Keratinocyte (primary cell): ENCODE data around the gene EXOC6B. TPM values are rescaled to one million over a fixed set of nuclear protein-coding genes. Genes with fewer than 3 reads are reported as not detected.

Source experiments
- DNase-seq: peaks from one replicate; pipeline ENCODE4 v3.0.0-alpha.2; 2011; ENCODE audit warnings: low read depth, missing footprints, low spot score
- FAIRE-seq: peaks from 2 replicates; lab custom pipeline; 2011; peaks lifted over from hg19 to GRCh38; lab: Jason Lieb, UNC
- H2AFZ ChIP-seq: 2 replicates; pipeline ENCODE4 v1.6.0; 2012; ENCODE audit warnings: low read length, control low read depth, inconsistent platforms; ENCODE audit not compliant: control insufficient read depth
- H3K27ac ChIP-seq: 2 replicates; pipeline ENCODE4 v1.5.1; 2011; ENCODE audit warnings: low read length; ENCODE audit not compliant: control insufficient read depth, insufficient read depth
- H3K27me3 ChIP-seq: 3 replicates; pipeline ENCODE4 v1.6.0; 2011; ENCODE audit warnings: low read length; ENCODE audit not compliant: control insufficient read depth, insufficient read depth; ENCODE audit errors: extremely low read depth
- H3K36me3 ChIP-seq, 2 experiments: 2 replicates in 1 of 2; 3 replicates in 1 of 2; pipeline ENCODE4 v1.5.1; 2011; ENCODE audit warnings: low read length in 2 of 2, mild to moderate bottlenecking in 1 of 2; ENCODE audit not compliant: control insufficient read depth in 2 of 2, insufficient read depth in 2 of 2; ENCODE audit errors: extremely low read depth in 1 of 2
- H3K4me1 ChIP-seq: 3 replicates; pipeline ENCODE4 v1.5.1; 2011; ENCODE audit warnings: low read length; ENCODE audit not compliant: control insufficient read depth, insufficient read depth; ENCODE audit errors: extremely low read depth
- H3K4me2 ChIP-seq: 3 replicates; pipeline ENCODE4 v1.6.0; 2011; ENCODE audit warnings: low read depth, low read length; ENCODE audit not compliant: control insufficient read depth, insufficient read depth; ENCODE audit errors: extremely low read depth
- H3K4me3 ChIP-seq, 3 experiments: fragments of 200-600 bp in 1 of 3; sonication (generic) in 1 of 3; 2 replicates in 2 of 3; 3 replicates in 1 of 3; pipeline ENCODE4 v1.5.1; 2011 to 2016; ENCODE audit warnings: low read length in 3 of 3, mild to moderate bottlenecking in 3 of 3, control low read depth in 2 of 3, inconsistent platforms in 1 of 3, low read depth in 1 of 3, mixed read lengths in 1 of 3, mixed run types in 1 of 3, moderate library complexity in 1 of 3; ENCODE audit not compliant: control insufficient read depth in 2 of 3, insufficient read depth in 2 of 3; ENCODE audit errors: extremely low read depth in 1 of 3
- H3K79me2 ChIP-seq: 2 replicates; pipeline ENCODE4 v1.6.0; 2012; ENCODE audit warnings: low read length; ENCODE audit not compliant: control insufficient read depth, insufficient read depth
- H3K9ac ChIP-seq: 3 replicates; pipeline ENCODE4 v1.6.0; 2011; ENCODE audit warnings: low read length; ENCODE audit not compliant: control insufficient read depth, insufficient read depth; ENCODE audit errors: extremely low read depth
- H3K9me1 ChIP-seq: 3 replicates; pipeline ENCODE4 v1.6.0; 2011; ENCODE audit warnings: low read length; ENCODE audit not compliant: control insufficient read depth, insufficient read depth; ENCODE audit errors: extremely low read depth
- H3K9me3 ChIP-seq: 2 replicates; pipeline ENCODE4 v1.5.1; 2012; ENCODE audit warnings: low read depth, low read length; ENCODE audit not compliant: control insufficient read depth
- H4K20me1 ChIP-seq: 3 replicates; pipeline ENCODE4 v1.6.0; 2011; ENCODE audit warnings: low read length; ENCODE audit not compliant: control insufficient read depth, insufficient read depth; ENCODE audit errors: extremely low read depth
- EZH2 ChIP-seq: IDR thresholded peaks from one replicate; pipeline ENCODE4 v1.6.1; 2012; ENCODE audit warnings: inconsistent platforms, mild to moderate bottlenecking, low read length, moderate library complexity
- dilution Hi-C: fragments of 300-500 bp; cut with MboI; formaldehyde crosslinking; loops from one replicate; pipeline ENCODE4 v1.7.0; 2020; ENCODE audit warnings: low sequenced_read_pairs; ENCODE audit not compliant: extremely low pct_ligation_motif_present
- polyA plus RNA-seq, 5 experiments: library from polyadenylated mRNA; depleted of rRNA in 3 of 5; stranded (reverse) in 3 of 5; stranded (forward) in 1 of 5; unstranded in 1 of 5; fragments of >200 nt; gene quantifications; 1 replicate in 1 of 5; 2 replicates in 3 of 5; 3 replicates in 1 of 5; pipeline versions ENCODE4 v1.2.1 to v1.2.3, GENCODE V29; 2011 to 2012; ENCODE audit warnings: missing spikeins in 2 of 5, low read depth in 1 of 5, low replicate concordance in 1 of 5
- TF ChIP-seq, protein P1 (sequence below), 3 experiments: IDR thresholded peaks in 1 of 3; conservative IDR thresholded peaks in 1 of 3; optimal IDR thresholded peaks in 1 of 3; 2 replicates in 2 of 3; 3 replicates in 1 of 3; pipeline versions ENCODE3 to v1.5.1; 2011; ENCODE audit warnings: low read length in 3 of 3, mild to moderate bottlenecking in 3 of 3, moderate library complexity in 2 of 3, control low read depth in 1 of 3, inconsistent platforms in 1 of 3; ENCODE audit not compliant: insufficient read depth in 2 of 3; ENCODE audit errors: extremely low read depth in 1 of 3

EXOC6B gene
- polyA plus RNA-seq, 1 donor (not counting 4 experiments of a cell fraction or from before 2014, with no cell fraction given) = 37.3 TPM

DNA sequence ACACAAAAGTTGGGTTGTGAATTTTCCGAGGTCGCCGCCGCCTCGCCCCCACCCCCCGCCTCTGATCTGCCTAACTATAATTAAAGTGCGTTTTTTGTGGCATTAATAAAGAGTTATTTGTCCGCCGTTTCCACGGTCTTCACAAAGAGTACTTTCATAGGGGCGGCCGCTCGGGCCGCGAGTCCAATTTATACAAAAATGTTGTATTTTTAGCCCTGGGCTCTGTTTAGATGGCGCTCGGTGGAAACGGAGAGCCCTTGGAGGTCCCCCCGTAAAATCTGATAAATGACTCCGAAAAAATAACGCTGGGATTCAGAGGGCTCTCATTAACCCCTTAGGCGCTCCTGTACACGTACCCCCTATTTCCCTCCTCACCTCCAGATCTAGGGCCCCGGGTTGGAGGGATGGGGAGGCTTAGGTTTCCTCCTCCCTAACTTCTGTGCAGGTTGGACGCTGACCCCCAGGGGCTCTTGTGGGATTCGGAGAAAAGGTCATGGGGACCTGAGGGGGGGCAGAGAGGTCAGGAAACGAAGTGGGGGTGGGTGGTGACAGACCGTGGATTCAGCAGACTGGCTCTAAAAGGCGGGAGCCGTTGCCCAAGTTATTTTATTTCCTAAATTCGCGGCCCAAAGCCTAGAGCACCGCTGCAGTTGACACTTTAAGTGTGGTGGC is 680.0 kb downstream of the EXOC6B start:
- Histone ChIP-seq H2AFZ (no peak overlapping the region), H3K4me3 (peak overlapping the region; percentile 38 to 69 (median 68)), H4K20me1 (no peaks in the 10 kb centered on the region), H3K4me1 (peaks cover 37% of the 10 kb centered on the region), H3K9me1 (no peaks in the 10 kb centered on the region), H3K36me3 (no peaks in the 10 kb centered on the region), H3K27me3 (peaks cover 58% of the 10 kb centered on the region), H3K9me3 (no peaks in the 10 kb centered on the region), H3K27ac (no peak overlapping the region), H3K9ac (no peak overlapping the region), H3K79me2 (no peaks in the 10 kb centered on the region), H3K4me2 (peak overlapping the region; percentile 87)
- dilution Hi-C loops = no loop called here
- FAIRE-seq = no peak
- TF ChIP-seq, protein P1, sequence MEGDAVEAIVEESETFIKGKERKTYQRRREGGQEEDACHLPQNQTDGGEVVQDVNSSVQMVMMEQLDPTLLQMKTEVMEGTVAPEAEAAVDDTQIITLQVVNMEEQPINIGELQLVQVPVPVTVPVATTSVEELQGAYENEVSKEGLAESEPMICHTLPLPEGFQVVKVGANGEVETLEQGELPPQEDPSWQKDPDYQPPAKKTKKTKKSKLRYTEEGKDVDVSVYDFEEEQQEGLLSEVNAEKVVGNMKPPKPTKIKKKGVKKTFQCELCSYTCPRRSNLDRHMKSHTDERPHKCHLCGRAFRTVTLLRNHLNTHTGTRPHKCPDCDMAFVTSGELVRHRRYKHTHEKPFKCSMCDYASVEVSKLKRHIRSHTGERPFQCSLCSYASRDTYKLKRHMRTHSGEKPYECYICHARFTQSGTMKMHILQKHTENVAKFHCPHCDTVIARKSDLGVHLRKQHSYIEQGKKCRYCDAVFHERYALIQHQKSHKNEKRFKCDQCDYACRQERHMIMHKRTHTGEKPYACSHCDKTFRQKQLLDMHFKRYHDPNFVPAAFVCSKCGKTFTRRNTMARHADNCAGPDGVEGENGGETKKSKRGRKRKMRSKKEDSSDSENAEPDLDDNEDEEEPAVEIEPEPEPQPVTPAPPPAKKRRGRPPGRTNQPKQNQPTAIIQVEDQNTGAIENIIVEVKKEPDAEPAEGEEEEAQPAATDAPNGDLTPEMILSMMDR (optimal IDR thresholded peaks at IDR 0.05 in 1 of 3, IDR thresholded peaks at IDR 0.05 in 1 of 3, conservative IDR thresholded peaks at IDR 0.05 in 1 of 3; ENCODE audit: extremely low read depth in 1 of 3, insufficient read depth in 2 of 3, low read length in 3 of 3) = no peak
- DNase-seq = no peak

DNA sequence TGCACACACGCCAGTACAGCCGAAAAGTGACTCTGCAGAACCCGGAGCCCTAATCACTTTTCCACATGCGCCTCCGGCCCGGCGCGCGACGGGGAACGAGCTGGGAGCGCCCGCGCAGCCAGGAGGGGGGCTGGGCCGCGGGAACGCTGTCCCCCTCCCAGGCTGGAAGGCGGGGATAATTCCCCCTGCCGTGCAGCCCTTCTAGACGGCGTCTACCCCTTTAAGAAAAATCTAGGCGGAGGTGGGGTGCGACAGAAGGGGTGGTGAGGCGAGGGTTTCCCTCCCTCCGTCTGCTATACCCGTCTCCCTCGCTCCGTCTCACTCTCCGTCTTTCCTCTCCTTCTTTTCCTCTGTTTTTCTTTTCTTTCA is 680.6 kb downstream of the EXOC6B start:
- peaks cover 57% of the 10 kb centered on the region for H3K27me3 ChIP-seq
- peak overlapping the region; percentile 87 for H3K4me2 ChIP-seq
- FAIRE-seq (no peak), DNase-seq (no peak)
- no peaks in the 10 kb centered on the region for H3K36me3 ChIP-seq
- peaks cover 37% of the 10 kb centered on the region for H3K4me1 ChIP-seq
- no peaks in the 10 kb centered on the region for H3K79me2 ChIP-seq
- TF ChIP-seq, protein P1 (optimal IDR thresholded peaks at IDR 0.05 in 1 of 3, IDR thresholded peaks at IDR 0.05 in 1 of 3, conservative IDR thresholded peaks at IDR 0.05 in 1 of 3; ENCODE audit: extremely low read depth in 1 of 3, insufficient read depth in 2 of 3, low read length in 3 of 3) = no peak
- TF ChIP-seq EZH2 = no peak
- no peaks in the 10 kb centered on the region for H4K20me1 ChIP-seq
- H3K9me3 ChIP-seq = no peaks in the 10 kb centered on the region
- no peak overlapping the region for H3K27ac ChIP-seq
- peak overlapping the region; percentile 38 to 69 (median 68) for H3K4me3 ChIP-seq
- H2AFZ ChIP-seq = peak overlapping the region; percentile 14
- no peaks in the 10 kb centered on the region for H3K9me1 ChIP-seq
- H3K9ac ChIP-seq = peak overlapping the region; percentile 22
- dilution Hi-C loops = no loop called here
